Spleen (tissue), 11 donors: ENCODE measurements around the gene SLC7A14. TPM values are rescaled to one million over a fixed set of nuclear protein-coding genes. Genes with fewer than 3 reads are reported as not detected.

Experiments
- DNase-seq: peaks from one replicate; pipeline ENCODE4 v3.0.0-alpha.2; 2020
- H3K27ac ChIP-seq, 8 donors: fragments of 200-600 bp; sonication (generic) in 7 of 8; 1 replicate in 4 of 8; 2 replicates in 4 of 8; pipeline versions ENCODE4 v1.5.0 to v1.8.0; 2016 to 2021; ENCODE audit warnings: inconsistent platforms in 4 of 8, mild to moderate bottlenecking in 4 of 8, moderate library complexity in 1 of 8
- H3K27me3 ChIP-seq, 7 donors: fragments of 200-600 bp; sonication (generic) in 6 of 7; replicated peaks in 1 of 7; 1 replicate in 4 of 7; 2 replicates in 3 of 7; pipeline versions ENCODE4 v1.5.0 to v1.8.0; 2016 to 2021; ENCODE audit warnings: inconsistent platforms in 3 of 7, mild to moderate bottlenecking in 1 of 7
- H3K36me3 ChIP-seq, 6 donors: fragments of 200-600 bp; sonication (generic) in 5 of 6; 1 replicate in 4 of 6; 2 replicates in 2 of 6; pipeline versions ENCODE4 v1.5.0 to v1.8.0; 2016 to 2021; ENCODE audit warnings: inconsistent platforms in 2 of 6
- H3K4me1 ChIP-seq, 6 donors: fragments of 200-600 bp; sonication (generic) in 5 of 6; 1 replicate in 3 of 6; 2 replicates in 3 of 6; pipeline versions ENCODE4 v1.5.0 to v1.8.0; 2016 to 2021; ENCODE audit warnings: inconsistent platforms in 3 of 6
- H3K4me3 ChIP-seq, 8 donors: fragments of 200-600 bp; sonication (generic) in 7 of 8; 1 replicate in 4 of 8; 2 replicates in 4 of 8; pipeline versions ENCODE4 v1.5.0 to v1.8.0; 2016 to 2021; ENCODE audit warnings: inconsistent platforms in 4 of 8, mild to moderate bottlenecking in 4 of 8, moderate library complexity in 2 of 8
- H3K9me3 ChIP-seq, 8 donors: fragments of 200-600 bp; sonication (generic) in 7 of 8; 1 replicate in 4 of 8; 2 replicates in 4 of 8; pipeline versions ENCODE4 v1.5.0 to v1.8.0; 2016 to 2021; ENCODE audit warnings: inconsistent platforms in 4 of 8
- POLR2A ChIP-seq, 3 donors: fragments of 450-650 bp; IDR thresholded peaks; one replicate each; pipeline ENCODE4 v1.5.1; 2017; ENCODE audit warnings: antibody characterized with exemption in 3 of 3, mild to moderate bottlenecking in 1 of 3
- POLR2AphosphoS5 ChIP-seq, 3 donors: sonication (generic); formaldehyde crosslinking; IDR thresholded peaks; one replicate each; pipeline ENCODE4 v1.5.1; 2017; ENCODE audit warnings: antibody characterized with exemption in 3 of 3
- WGBS, 5 donors: extraction: QIAGEN DNeasy Blood & Tissue Kit in 3 of 5; methylation state at CpG; one replicate each; pipeline versions ENCODE4 v1.1.5 to v1.1.7; 2013 to 2018; 5-methylcytosine and 5-hydroxymethylcytosine counted together
- intact Hi-C: fragments of 100-400 bp; cut with DNase I; formaldehyde crosslinking; loops from one replicate; pipeline ENCODE4 v1.15.0; 2023; ENCODE audit warnings: low total_unique reads
- polyA plus RNA-seq, 3 donors: library from polyadenylated mRNA; stranded (reverse); fragments of 200-250 nt; gene quantifications; one replicate each; pipeline ENCODE4 v1.2.1, GENCODE V29; 2013
- total RNA-seq, 7 donors: library from RNA; depleted of rRNA in 3 of 7; stranded (reverse); fragments of >200 nt in 3 of 7; fragmentation: NEBNext Ultra II Directional in 4 of 7; extraction: Animal tissue kit (Norgen Biotek cat#: 25700) in 4 of 7; gene quantifications; one replicate each; pipeline versions ENCODE4 v1.1.0 to v1.2.1, GENCODE V29; 2016 to 2021
- TF ChIP-seq, protein P1 (sequence below), 11 experiments: fragments of 200-600 bp in 7 of 11; fragments of 450-650 bp in 4 of 11; sonication (generic) in 4 of 11; IDR thresholded peaks in 8 of 11; conservative IDR thresholded peaks in 3 of 11; 1 replicate in 7 of 11; 2 replicates in 4 of 11; pipeline versions ENCODE4 v1.4.0 to v1.8.0; 2016 to 2021; ENCODE audit warnings: antibody characterized with exemption in 11 of 11, inconsistent platforms in 4 of 11, mild to moderate bottlenecking in 1 of 11
- donor health status: healthy with polysubstance abuse.
- donor health status: DM: no; HTN: no; CAD: no; lungs with moderate emphysema.
- donor health status: DM: no; HTN: no; CAD: no.
- donor health status: Bipolar disorder and iron deficiency.
- donor health status: healthy.
- donor health status: DM: no; HTN: no; CAD: no.
- donor health status: DM: yes; HTN: yes; CAD: no.

SLC7A14 gene
- total and polyA plus RNA-seq, 10 donors = under 0.01 TPM; not detected in 9

DNA sequence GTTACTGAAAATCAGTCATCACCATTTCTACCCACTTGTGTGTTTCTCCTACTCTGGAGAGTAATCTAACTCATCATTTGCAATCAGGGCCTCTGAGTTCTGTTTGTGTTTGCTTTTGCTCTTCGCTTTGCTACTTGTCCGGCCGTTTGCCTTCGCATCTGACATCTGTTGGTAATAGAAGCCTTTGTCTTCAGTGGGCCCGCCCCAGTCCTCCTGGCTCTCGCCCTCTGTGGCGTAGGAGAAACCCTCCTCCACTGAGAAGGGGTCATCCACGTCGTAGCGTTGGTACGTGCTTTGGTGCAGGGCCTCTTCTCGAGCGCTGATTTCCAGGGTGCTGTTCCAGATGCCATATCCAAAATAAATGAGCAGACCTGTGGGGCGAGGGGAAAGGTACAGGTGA lies 118.9 kb downstream of the SLC7A14 start:
- no peaks in the 10 kb centered on the region for H3K36me3 ChIP-seq
- H3K27me3 ChIP-seq = peaks cover 0 to 19% (median 0%) of the 10 kb centered on the region in 7 donors
- H3K9me3 ChIP-seq = no peaks in the 10 kb centered on the region
- no peaks in the 10 kb centered on the region for H3K4me1 ChIP-seq
- H3K4me3 ChIP-seq = no peak overlapping the region
- intact Hi-C loops = no loop called here
- WGBS, 5 donors = 74 to 83% (median 80%) methylated on average over 14 of the region's 14 CpGs
- TF ChIP-seq, protein P1, sequence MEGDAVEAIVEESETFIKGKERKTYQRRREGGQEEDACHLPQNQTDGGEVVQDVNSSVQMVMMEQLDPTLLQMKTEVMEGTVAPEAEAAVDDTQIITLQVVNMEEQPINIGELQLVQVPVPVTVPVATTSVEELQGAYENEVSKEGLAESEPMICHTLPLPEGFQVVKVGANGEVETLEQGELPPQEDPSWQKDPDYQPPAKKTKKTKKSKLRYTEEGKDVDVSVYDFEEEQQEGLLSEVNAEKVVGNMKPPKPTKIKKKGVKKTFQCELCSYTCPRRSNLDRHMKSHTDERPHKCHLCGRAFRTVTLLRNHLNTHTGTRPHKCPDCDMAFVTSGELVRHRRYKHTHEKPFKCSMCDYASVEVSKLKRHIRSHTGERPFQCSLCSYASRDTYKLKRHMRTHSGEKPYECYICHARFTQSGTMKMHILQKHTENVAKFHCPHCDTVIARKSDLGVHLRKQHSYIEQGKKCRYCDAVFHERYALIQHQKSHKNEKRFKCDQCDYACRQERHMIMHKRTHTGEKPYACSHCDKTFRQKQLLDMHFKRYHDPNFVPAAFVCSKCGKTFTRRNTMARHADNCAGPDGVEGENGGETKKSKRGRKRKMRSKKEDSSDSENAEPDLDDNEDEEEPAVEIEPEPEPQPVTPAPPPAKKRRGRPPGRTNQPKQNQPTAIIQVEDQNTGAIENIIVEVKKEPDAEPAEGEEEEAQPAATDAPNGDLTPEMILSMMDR (IDR thresholded peaks at IDR 0.05 in 8 of 11, conservative IDR thresholded peaks at IDR 0.05 in 3 of 11) = no peak
- no peak for TF ChIP-seq POLR2A (IDR thresholded peaks at IDR 0.05)
- no peak for TF ChIP-seq POLR2AphosphoS5 (IDR thresholded peaks at IDR 0.05)
- no peak overlapping the region for H3K27ac ChIP-seq
- no peak for DNase-seq

GRCh38 chr3:170465955-170466354 lies 119.9 kb downstream of the SLC7A14 start:
- no peak for DNase-seq
- Histone ChIP-seq H3K27me3 (peaks cover 0 to 19% (median 0%) of the 10 kb centered on the region in 7 donors), H3K4me3 (no peak overlapping the region), H3K27ac (no peak overlapping the region), H3K4me1 (no peaks in the 10 kb centered on the region), H3K36me3 (no peaks in the 10 kb centered on the region), H3K9me3 (no peaks in the 10 kb centered on the region)
- intact Hi-C loops = no loop called here
- TF ChIP-seq POLR2AphosphoS5 (IDR thresholded peaks at IDR 0.05) = no peak
- TF ChIP-seq POLR2A (IDR thresholded peaks at IDR 0.05) = no peak
- TF ChIP-seq, protein P1 (IDR thresholded peaks at IDR 0.05 in 8 of 11, conservative IDR thresholded peaks at IDR 0.05 in 3 of 11) = no peak
- WGBS, 5 donors = 64 to 79% (median 76%) methylated on average over 3 of the region's 3 CpGs

DNA sequence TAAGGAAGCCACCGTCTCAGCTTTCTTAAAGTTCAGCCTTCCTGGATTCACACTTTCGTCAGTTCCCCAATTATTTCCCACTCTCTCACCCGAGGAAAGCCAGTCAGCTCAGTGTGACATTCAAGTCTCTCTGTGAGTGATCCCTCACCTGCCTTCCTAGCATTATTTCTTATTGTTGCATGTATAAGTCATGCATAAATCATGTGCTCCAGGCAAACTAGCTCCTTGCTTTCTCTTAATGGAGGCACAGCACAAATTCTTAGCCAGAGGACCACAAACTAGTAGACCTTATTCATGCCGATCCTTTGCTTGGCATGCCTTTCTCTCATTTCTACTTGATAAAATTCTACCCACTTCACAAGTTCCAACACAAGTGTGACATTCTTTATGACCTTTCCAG lies 122.9 kb downstream of the SLC7A14 start:
- TF ChIP-seq, protein P1 (IDR thresholded peaks at IDR 0.05 in 8 of 11, conservative IDR thresholded peaks at IDR 0.05 in 3 of 11) = no peak
- no peak for TF ChIP-seq POLR2A (IDR thresholded peaks at IDR 0.05)
- no peak for TF ChIP-seq POLR2AphosphoS5 (IDR thresholded peaks at IDR 0.05)
- 64 to 85% (median 71%) methylated on average over 4 of the region's 4 CpGs for WGBS, 5 donors
- Histone ChIP-seq H3K4me1 (no peaks in the 10 kb centered on the region), H3K27ac (no peak overlapping the region), H3K36me3 (no peaks in the 10 kb centered on the region), H3K27me3 (peaks cover 0 to 20% (median 0%) of the 10 kb centered on the region in 7 donors), H3K4me3 (no peak overlapping the region), H3K9me3 (no peaks in the 10 kb centered on the region)
- intact Hi-C loops = no loop called here
- no peak for DNase-seq

GRCh38 chr3:170458285-170458684 lies 127.6 kb downstream of the SLC7A14 start:
- intact Hi-C loops = no loop called here
- Histone ChIP-seq H3K36me3 (no peaks in the 10 kb centered on the region), H3K27me3 (peaks cover 0 to 9% (median 0%) of the 10 kb centered on the region in 7 donors), H3K4me3 (no peak overlapping the region), H3K4me1 (no peaks in the 10 kb centered on the region), H3K27ac (no peak overlapping the region), H3K9me3 (no peaks in the 10 kb centered on the region)
- TF ChIP-seq, protein P1 (IDR thresholded peaks at IDR 0.05 in 8 of 11, conservative IDR thresholded peaks at IDR 0.05 in 3 of 11) = no peak
- TF ChIP-seq POLR2AphosphoS5 (IDR thresholded peaks at IDR 0.05) (no peak), POLR2A (IDR thresholded peaks at IDR 0.05) (no peak)
- WGBS, 5 donors = 46 to 55% (median 49%) methylated on average over 4 of the region's 4 CpGs
- no peak for DNase-seq
